ENCODE results near the gene MYO1D. TPM values are rescaled to one million over a fixed set of nuclear protein-coding genes. Genes with fewer than 3 reads are reported as not detected.

Gene MYO1D
- total and polyA plus RNA-seq, 2 of the 13 experiments (the other 11 are each of a cell fraction or from before 2014, with no cell fraction given) = 13.2 to 17.3 TPM

- Histone ChIP-seq H2AFZ (ENCODE audit: low read length) (no peak overlapping the region), H3K27me3 (ENCODE audit: control insufficient read depth in 1 of 2, insufficient read depth in 2 of 2, low read length in 2 of 2) (no peaks in the 10 kb centered on the region), H3K9ac (ENCODE audit: insufficient read depth, low read depth, low read length) (no peak overlapping the region), H3K4me3 (replicated peaks in 1 of 3; ENCODE audit: insufficient read depth in 1 of 3, low read depth in 2 of 3, low read length in 3 of 3) (no peak overlapping the region), H3K27ac (ENCODE audit: extremely low read length, insufficient read depth, low read length) (no peak overlapping the region), H4K20me1 (ENCODE audit: insufficient read depth, low read length) (peaks cover 15% of the 10 kb centered on the region), H3K79me2 (ENCODE audit: insufficient read depth, low read length) (peaks cover 17% of the 10 kb centered on the region), H3K4me1 (ENCODE audit: insufficient read depth, low read length) (no peaks in the 10 kb centered on the region), H3K4me2 (ENCODE audit: low read depth, low read length) (no peak overlapping the region), H3K36me3 (replicated peaks in 1 of 2; ENCODE audit: control insufficient read depth in 1 of 2, insufficient read depth in 2 of 2, low read length in 2 of 2) (peaks cover 14 to 78% of the 10 kb centered on the region in 2 experiments), H3K9me3 (ENCODE audit: low read length) (no peaks in the 10 kb centered on the region)
- ATAC-seq = no peak; the same call in 2 of the 3 replicates
- DNase-seq (ENCODE audit: low spot score) = no peak
- ChIA-PET POLR2A (no interaction called here), CTCF (ENCODE audit: low intra/inter-chr PET ratio, low total read pairs) (interaction anchor here (1.4 kb wide), 1 partner anchor 17 kb away, joined by 4 read pairs; the partner anchor contains the start of gene PSMD11)
- BruUV-seq (replicated peaks) = no TSS peak
- intact Hi-C loops (cut with micrococcal nuclease; ENCODE audit: unreplicated experiment) = no loop called here
- no peak for FAIRE-seq
- 86% methylated on average over 4 of the region's 4 CpGs for WGBS (ENCODE audit: low lambda C conversion rate)
- in situ Hi-C loops (cut with HindIII; ENCODE audit: extremely low pct_ligation_motif_present, low pct_unique_long_range_greater_than_20kb) = no loop called here
- TF ChIP-seq TFAP4 (IDR thresholded peaks at IDR 0.05; ENCODE audit: borderline replicate concordance, low read depth) = no peak
- no peak for TF ChIP-seq IRX3 (CRISPR knock-in tag; IDR thresholded peaks at IDR 0.05; ENCODE audit: borderline replicate concordance, low read depth)
- TF ChIP-seq STAT6 (CRISPR knock-in tag; IDR thresholded peaks at IDR 0.05; ENCODE audit: borderline replicate concordance) = no peak
- no peak for TF ChIP-seq SRSF1 (optimal IDR thresholded peaks at IDR 0.05; ENCODE audit: low read depth, low read length)
- TF ChIP-seq ZNF646 (CRISPR knock-in tag; IDR thresholded peaks at IDR 0.05) = no peak
- no peak for TF ChIP-seq KLF9 (CRISPR knock-in tag; IDR thresholded peaks at IDR 0.05; ENCODE audit: low read depth)
- no peak for TF ChIP-seq ZSCAN5A (CRISPR knock-in tag; IDR thresholded peaks at IDR 0.05; ENCODE audit: borderline replicate concordance)
- no peak for TF ChIP-seq HNF4G (IDR thresholded peaks at IDR 0.05; ENCODE audit: borderline replicate concordance, low read depth, low read length)
- TF ChIP-seq HNF4G (CRISPR knock-in tag; IDR thresholded peaks at IDR 0.05; ENCODE audit: borderline replicate concordance, low read depth) = no peak
- no peak for TF ChIP-seq ZBTB1 (CRISPR knock-in tag; IDR thresholded peaks at IDR 0.05; ENCODE audit: borderline replicate concordance)
- no peak for TF ChIP-seq ZNF777 (CRISPR knock-in tag; IDR thresholded peaks at IDR 0.05)
- TF ChIP-seq ZNF432 (CRISPR knock-in tag; IDR thresholded peaks at IDR 0.05; ENCODE audit: borderline replicate concordance) = no peak
- no peak for TF ChIP-seq NFKBIZ (CRISPR knock-in tag; IDR thresholded peaks at IDR 0.05)
These were observed 415.4 kb downstream of the MYO1D start for GRCh38 chr17:32461498-32461852.

Measured in HepG2 (cell line).